Stimulated activated effector memory CD8-positive, alpha-beta T cell treated with anti-CD3 and anti-CD28 coated beads, Interleukin-12 subunit alpha, Interleukin-12 subunit beta, amount 100 ng/mL, for 72 hours (primary cell): ENCODE data around the gene ST7L.
A peak's percentile ranks its signal among the peaks of the same experiment; 100 is the strongest.
"Not testable (repeated sequence)": the region's sequence is repeated elsewhere in the genome, so short reads cannot be mapped to it uniquely, and the experiment has no call there.

Experiments used
- ATAC-seq: fragments of 150-1000 bp; cut with Tn5 transposase; 2 replicates; pipeline ENCODE4 v1.10.0; 2021
- DNase-seq, 2 donors: peaks; one replicate each; pipeline ENCODE4 v3.0.0; 2021 to 2022; ENCODE audit warnings: low spot score in 2 of 2
- H3K27ac Mint-ChIP-seq: one replicate; pipeline ENCODE4 v1.8.0; 2022; ENCODE audit warnings: mild to moderate bottlenecking, mixed read lengths
- H3K36me3 Mint-ChIP-seq: one replicate; pipeline ENCODE4 v1.8.0; 2022; ENCODE audit warnings: mild to moderate bottlenecking, mixed read lengths
- H3K4me1 Mint-ChIP-seq: one replicate; pipeline ENCODE4 v1.8.0; 2022; ENCODE audit warnings: mixed read lengths
- H3K4me3 Mint-ChIP-seq: one replicate; pipeline ENCODE4 v1.8.0; 2022; ENCODE audit warnings: mild to moderate bottlenecking, mixed read lengths
- H3K9me3 Mint-ChIP-seq: one replicate; pipeline ENCODE4 v1.8.0; 2022; ENCODE audit warnings: mixed read lengths

The ST7L gene

GRCh38 chr1:112626887-112627286 is 7.9 kb upstream of the ST7L start:
- ATAC-seq, result no peak
- peak overlapping the region; percentile 21 for H3K27ac Mint-ChIP-seq
- H3K4me1 Mint-ChIP-seq, result peaks cover 66% of the 10 kb centered on the region
- peaks cover 98% of the 10 kb centered on the region for H3K36me3 Mint-ChIP-seq
- no peak for DNase-seq
- H3K9me3 Mint-ChIP-seq, result no peaks in the 10 kb centered on the region
- H3K4me3 Mint-ChIP-seq, result no peak overlapping the region

- ATAC-seq (no peak), DNase-seq (no peak)
- H3K36me3 Mint-ChIP-seq, result peaks cover 98% of the 10 kb centered on the region
- peak overlapping the region; percentile 21 for H3K27ac Mint-ChIP-seq
- peaks cover 64% of the 10 kb centered on the region for H3K4me1 Mint-ChIP-seq
- no peaks in the 10 kb centered on the region for H3K9me3 Mint-ChIP-seq
- no peak overlapping the region for H3K4me3 Mint-ChIP-seq
Observed at GRCh38 chr1:112626193-112626592, 7.3 kb upstream of the ST7L start.

GRCh38 chr1:112625696-112626095 is 6.8 kb upstream of the ST7L start:
- H3K36me3 Mint-ChIP-seq, result peaks cover 98% of the 10 kb centered on the region
- H3K27ac Mint-ChIP-seq, result peak overlapping the region; percentile 21
- peak overlapping the region; percentile 98 for H3K4me3 Mint-ChIP-seq

GRCh38 chr1:112624493-112624892 is 5.6 kb upstream of the ST7L start:
- peak overlapping the region; percentile 98 for H3K4me3 Mint-ChIP-seq
- H3K27ac Mint-ChIP-seq, result peak overlapping the region; percentile 21
- H3K9me3 Mint-ChIP-seq, ATAC-seq, DNase-seq: not testable (repeated sequence)
- peaks cover 98% of the 10 kb centered on the region for H3K36me3 Mint-ChIP-seq
- H3K4me1 Mint-ChIP-seq, result peaks cover 49% of the 10 kb centered on the region

More at GRCh38 chr1:112625696-112626095, 6.8 kb upstream of the ST7L start:
- Mint-ChIP-seq H3K4me1 (peaks cover 59% of the 10 kb centered on the region), H3K9me3 (no peaks in the 10 kb centered on the region)
- ATAC-seq, result no peak
- no peak for DNase-seq

GRCh38 chr1:112620377-112620695 is 1.4 kb upstream of the ST7L start:
- peaks cover 33% of the 10 kb centered on the region for H3K4me1 Mint-ChIP-seq
- H3K9me3 Mint-ChIP-seq, result no peaks in the 10 kb centered on the region
- H3K36me3 Mint-ChIP-seq, result peaks cover 76% of the 10 kb centered on the region
- H3K27ac Mint-ChIP-seq, result peak overlapping the region; percentile 100
- peak overlapping the region; percentile 98 for H3K4me3 Mint-ChIP-seq
- ATAC-seq, result no peak
- no peak for DNase-seq

- H3K36me3 Mint-ChIP-seq, result peaks cover 71% of the 10 kb centered on the region
- peak within 1 kb of the TSS; percentile 100 for H3K27ac Mint-ChIP-seq
- H3K4me3 Mint-ChIP-seq, result peak within 1 kb of the TSS; percentile 98
- H3K9me3 Mint-ChIP-seq, result no peaks in the 10 kb centered on the region
- DNase-seq, result peak; percentile 78 to 91
- H3K4me1 Mint-ChIP-seq, result peaks cover 27% of the 10 kb centered on the region
- peak; percentile 94 for ATAC-seq
Observed at GRCh38 chr1:112619518-112620376, 806 bp upstream of the ST7L start, which contains the start of gene CAPZA1. TSS of gene CAPZA1 (plus strand) at chr1:112619832. CDS start at chr1:112619845, 13 bp downstream.

GRCh38 chr1:112618114-112618720 is 724 bp downstream of the ST7L start:
- Mint-ChIP-seq H3K4me3 (peak overlapping the region; percentile 98), H3K36me3 (peaks cover 61% of the 10 kb centered on the region), H3K4me1 (peaks cover 22% of the 10 kb centered on the region), H3K27ac (peak overlapping the region; percentile 100), H3K9me3 (no peaks in the 10 kb centered on the region)
- no peak for DNase-seq
- peak; percentile 40 for ATAC-seq

- no peak for ATAC-seq
- no peak for DNase-seq
- Mint-ChIP-seq H3K9me3 (no peaks in the 10 kb centered on the region), H3K36me3 (peaks cover 52% of the 10 kb centered on the region), H3K4me1 (peaks cover 17% of the 10 kb centered on the region), H3K27ac (no peak overlapping the region), H3K4me3 (no peak overlapping the region)
Observed at GRCh38 chr1:112614460-112615065, 4.4 kb downstream of the ST7L start.

- H3K4me1 Mint-ChIP-seq, result peaks cover 11% of the 10 kb centered on the region
- no peaks in the 10 kb centered on the region for H3K9me3 Mint-ChIP-seq
- no peak for DNase-seq
- H3K4me3 Mint-ChIP-seq, result no peak overlapping the region
- peak overlapping the region; percentile 6 for H3K27ac Mint-ChIP-seq
- peaks cover 53% of the 10 kb centered on the region for H3K36me3 Mint-ChIP-seq
- peak; percentile 82 for ATAC-seq
Observed at GRCh38 chr1:112605633-112606327, 13.2 kb downstream of the ST7L start.

- peaks cover 11% of the 10 kb centered on the region for H3K4me1 Mint-ChIP-seq
- H3K36me3 Mint-ChIP-seq, result peaks cover 36% of the 10 kb centered on the region
- no peaks in the 10 kb centered on the region for H3K9me3 Mint-ChIP-seq
- no peak overlapping the region for H3K27ac Mint-ChIP-seq
- ATAC-seq, result no peak
- H3K4me3 Mint-ChIP-seq, result no peak overlapping the region
- DNase-seq, result no peak
Observed at GRCh38 chr1:112603541-112603940, 15.4 kb downstream of the ST7L start.

- Mint-ChIP-seq H3K9me3 (no peaks in the 10 kb centered on the region), H3K36me3 (peaks cover 34% of the 10 kb centered on the region), H3K4me3 (no peak overlapping the region), H3K4me1 (peaks cover 11% of the 10 kb centered on the region), H3K27ac (no peak overlapping the region)
- DNase-seq (no peak), ATAC-seq (no peak)
Observed at GRCh38 chr1:112603012-112603411, 15.9 kb downstream of the ST7L start.

- Mint-ChIP-seq H3K9me3 (no peaks in the 10 kb centered on the region), H3K36me3 (peaks cover 20% of the 10 kb centered on the region), H3K4me3 (no peak overlapping the region), H3K4me1 (no peaks in the 10 kb centered on the region), H3K27ac (no peak overlapping the region)
- no peak for ATAC-seq
- no peak for DNase-seq
Observed at GRCh38 chr1:112599477-112599876, 19.5 kb downstream of the ST7L start.

- no peaks in the 10 kb centered on the region for H3K9me3 Mint-ChIP-seq
- peak overlapping the region; percentile 45 for H3K27ac Mint-ChIP-seq
- DNase-seq (no peak), ATAC-seq (no peak)
- H3K4me3 Mint-ChIP-seq, result no peak overlapping the region
- no peaks in the 10 kb centered on the region for H3K4me1 Mint-ChIP-seq
- H3K36me3 Mint-ChIP-seq, result peaks cover 7% of the 10 kb centered on the region
Observed at GRCh38 chr1:112594208-112594876, 24.6 kb downstream of the ST7L start.

GRCh38 chr1:112589766-112590165 is 29.2 kb downstream of the ST7L start:
- DNase-seq, result no peak
- Mint-ChIP-seq H3K27ac (no peak overlapping the region), H3K4me3 (no peak overlapping the region)

GRCh38 chr1:112583366-112583765 is 35.6 kb downstream of the ST7L start:
- H3K27ac Mint-ChIP-seq, result no peak overlapping the region
- ATAC-seq, result no peak
- no peak for DNase-seq
- peaks cover 11% of the 10 kb centered on the region for H3K36me3 Mint-ChIP-seq
- no peaks in the 10 kb centered on the region for H3K9me3 Mint-ChIP-seq
- H3K4me3 Mint-ChIP-seq, result no peak overlapping the region
- no peaks in the 10 kb centered on the region for H3K4me1 Mint-ChIP-seq

More at GRCh38 chr1:112589766-112590165, 29.2 kb downstream of the ST7L start:
- Mint-ChIP-seq H3K9me3 (no peaks in the 10 kb centered on the region), H3K4me1 (no peaks in the 10 kb centered on the region), H3K36me3 (peaks cover 7% of the 10 kb centered on the region)
- ATAC-seq, result no peak
